NCI-H2081 treated with DMSO at 0.1 percent for 48 hours (cell line): ENCODE measurements around the gene CYFIP1.

Experiments used
- DNase-seq: peaks from one replicate; lab custom pipeline; 2025; lab: John Stamatoyannopoulos, UW

CYFIP1 gene

DNA sequence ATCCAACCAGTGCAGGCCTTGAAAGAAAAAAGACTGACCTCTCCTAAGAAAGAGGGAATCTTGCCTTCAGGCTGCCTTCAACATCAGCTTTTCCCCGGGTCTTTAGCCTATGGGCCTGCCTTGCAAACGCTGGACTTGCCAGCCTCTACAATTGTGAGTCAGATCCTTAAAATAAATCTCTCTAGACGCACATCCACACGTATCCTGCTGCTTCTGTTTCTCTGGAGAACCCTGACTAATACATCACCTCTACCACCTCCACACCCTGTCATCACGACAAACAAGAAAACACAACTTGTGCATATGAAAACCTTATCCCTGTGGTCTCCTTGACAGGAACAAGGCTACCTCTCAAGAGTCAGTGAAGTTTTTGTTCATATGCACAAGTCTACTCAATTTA lies 11.8 kb downstream of the CYFIP1 start:
- no peak for DNase-seq

DNA sequence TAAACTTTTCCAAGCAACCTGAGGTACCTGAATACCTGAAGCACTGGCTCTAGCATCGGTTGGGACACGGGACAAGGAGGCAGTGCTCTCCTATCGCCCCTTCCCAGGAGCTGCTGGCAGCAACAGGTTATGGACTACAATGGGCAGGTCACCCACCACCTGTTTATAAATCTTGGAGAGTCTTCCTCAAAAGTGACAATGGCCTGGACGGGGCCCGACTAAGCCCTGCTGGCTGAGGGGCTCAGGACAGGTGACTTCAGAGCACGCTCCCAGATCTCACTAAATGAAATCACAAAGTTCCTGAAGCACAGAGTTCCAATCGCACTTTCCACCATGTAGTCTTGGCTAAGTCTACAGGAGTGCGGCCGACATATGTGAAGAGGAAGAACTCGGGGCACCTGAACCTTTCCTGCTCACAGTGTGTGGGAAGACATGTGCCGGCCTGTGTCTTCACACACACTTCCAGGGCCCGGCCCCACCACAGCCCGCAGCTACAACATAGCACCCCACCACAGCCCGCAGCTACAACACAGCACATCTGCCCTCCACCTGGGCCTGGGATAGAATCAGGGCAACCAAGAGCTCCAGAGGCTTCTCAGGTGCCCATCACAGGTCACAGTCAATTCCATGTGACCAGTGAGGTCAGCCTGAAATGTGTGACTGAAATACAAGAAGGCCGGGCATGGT lies 12.9 kb downstream of the CYFIP1 start:
- no peak for DNase-seq

DNA sequence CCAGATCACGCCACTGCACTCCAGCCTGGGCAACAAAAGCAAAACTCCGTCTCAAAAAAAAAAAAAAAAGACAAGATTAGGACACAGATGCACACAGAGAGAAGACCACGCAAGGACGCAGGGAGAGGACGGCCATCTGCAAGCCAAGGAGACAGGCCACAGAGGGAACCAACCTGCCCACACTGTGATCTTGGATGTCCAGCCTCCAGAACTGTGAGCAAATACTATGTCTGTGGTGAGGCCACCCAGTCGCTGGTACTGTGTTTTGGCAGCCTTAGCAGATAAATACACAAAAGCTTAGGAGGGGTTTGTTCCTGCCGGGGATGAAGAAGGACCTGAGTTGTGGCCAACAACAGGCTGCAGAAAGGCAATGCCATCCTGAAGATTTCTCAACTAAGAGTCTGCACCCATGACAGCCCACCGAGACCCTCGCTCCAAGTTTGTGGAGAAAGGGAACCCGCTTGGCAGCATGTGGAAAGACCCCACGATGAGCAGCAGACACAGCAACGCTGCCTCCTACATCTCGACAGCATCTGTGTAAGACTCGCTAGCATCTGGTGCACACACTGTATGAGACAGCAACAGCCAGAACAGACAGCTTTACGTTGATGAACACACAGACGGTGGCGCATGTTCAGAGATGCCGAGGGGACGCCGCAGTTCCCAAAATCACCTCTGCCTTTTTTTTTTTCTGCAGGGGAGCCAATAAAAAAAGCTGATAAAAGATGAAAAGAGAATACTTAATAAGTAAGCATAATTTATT lies 13.7 kb downstream of the CYFIP1 start:
- no peak for DNase-seq

DNA sequence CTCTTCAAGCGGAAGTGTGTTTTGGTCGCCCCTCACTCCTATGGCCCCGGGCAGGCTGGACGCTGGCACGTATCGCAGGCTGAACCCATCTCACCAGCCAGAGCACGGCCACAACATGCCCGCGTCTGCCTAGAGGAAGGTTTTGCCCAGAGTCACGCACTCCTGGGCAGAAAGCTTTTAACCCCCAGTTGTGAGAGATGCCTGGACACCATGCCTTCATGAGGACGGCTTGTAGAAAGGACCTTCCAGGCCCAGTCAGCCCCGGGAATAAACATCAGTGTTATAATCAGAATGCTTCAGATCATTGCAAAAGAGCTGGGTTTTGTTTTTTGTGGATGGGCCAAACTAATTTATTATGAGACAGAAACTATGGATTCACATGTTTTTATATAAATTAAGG lies 16.5 kb downstream of the CYFIP1 start:
- no peak for DNase-seq

DNA sequence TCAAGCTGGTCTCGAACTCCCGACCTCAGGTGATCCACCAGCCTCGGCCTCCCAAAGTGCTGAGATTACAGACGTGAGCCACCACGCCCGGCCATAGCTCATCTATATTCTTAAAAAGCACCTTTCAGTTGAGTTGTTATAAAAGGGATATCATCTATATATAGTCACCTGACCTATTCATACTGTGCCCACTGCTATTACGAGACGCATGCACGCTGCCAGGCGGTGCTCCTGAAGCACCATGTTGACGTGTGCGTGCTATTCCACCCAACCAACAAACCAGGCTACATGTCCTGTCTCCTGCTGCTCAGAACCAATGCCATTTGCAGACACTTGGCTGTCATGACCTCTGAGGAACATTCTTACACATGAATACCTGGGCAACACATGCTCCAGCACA lies 17.6 kb downstream of the CYFIP1 start:
- no peak for DNase-seq

- DNase-seq, result no peak
Observed at GRCh38 chr15:22961762-22962161, 18.4 kb downstream of the CYFIP1 start.

GRCh38 chr15:22960556-22960955 lies 19.6 kb downstream of the CYFIP1 start:
- no peak for DNase-seq

DNA sequence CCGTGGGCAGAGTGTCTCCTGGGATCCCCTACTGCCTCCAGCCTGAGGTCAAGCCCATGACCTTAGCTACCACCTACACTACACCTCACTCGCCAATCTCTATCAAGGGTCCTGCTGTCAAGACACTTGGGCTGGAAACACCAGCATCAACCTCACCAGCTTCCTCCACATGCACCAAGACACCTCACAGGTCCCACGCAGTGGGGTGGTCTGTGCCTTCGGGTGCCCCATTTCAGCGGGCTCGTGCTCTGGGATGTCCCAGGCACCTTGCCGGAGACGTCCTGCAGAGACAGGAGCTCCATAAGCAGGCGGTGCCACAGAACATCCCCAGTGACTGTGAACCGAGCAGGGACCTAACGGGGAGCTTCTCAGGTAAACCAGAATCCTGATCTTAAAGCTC lies 20.0 kb downstream of the CYFIP1 start:
- no peak for DNase-seq

- DNase-seq, result no peak
Observed at GRCh38 chr15:22959321-22960101, 20.7 kb downstream of the CYFIP1 start.

GRCh38 chr15:22958487-22959280 lies 21.5 kb downstream of the CYFIP1 start:
- no peak for DNase-seq

DNA sequence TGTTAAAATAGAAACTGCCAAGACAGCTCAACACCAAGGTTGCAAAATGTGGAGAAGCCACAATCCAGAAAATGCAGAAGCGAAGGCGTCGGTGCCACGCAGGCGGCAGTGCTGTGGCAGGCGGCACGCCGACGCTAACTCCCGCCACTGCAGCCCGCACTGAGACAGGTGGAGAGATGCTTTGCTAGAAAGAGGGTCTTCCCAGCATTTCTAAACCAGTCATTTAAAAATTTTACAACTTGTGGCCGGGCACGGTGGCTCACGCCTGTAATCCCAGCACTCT lies 23.2 kb downstream of the CYFIP1 start:
- DNase-seq, result no peak

DNA sequence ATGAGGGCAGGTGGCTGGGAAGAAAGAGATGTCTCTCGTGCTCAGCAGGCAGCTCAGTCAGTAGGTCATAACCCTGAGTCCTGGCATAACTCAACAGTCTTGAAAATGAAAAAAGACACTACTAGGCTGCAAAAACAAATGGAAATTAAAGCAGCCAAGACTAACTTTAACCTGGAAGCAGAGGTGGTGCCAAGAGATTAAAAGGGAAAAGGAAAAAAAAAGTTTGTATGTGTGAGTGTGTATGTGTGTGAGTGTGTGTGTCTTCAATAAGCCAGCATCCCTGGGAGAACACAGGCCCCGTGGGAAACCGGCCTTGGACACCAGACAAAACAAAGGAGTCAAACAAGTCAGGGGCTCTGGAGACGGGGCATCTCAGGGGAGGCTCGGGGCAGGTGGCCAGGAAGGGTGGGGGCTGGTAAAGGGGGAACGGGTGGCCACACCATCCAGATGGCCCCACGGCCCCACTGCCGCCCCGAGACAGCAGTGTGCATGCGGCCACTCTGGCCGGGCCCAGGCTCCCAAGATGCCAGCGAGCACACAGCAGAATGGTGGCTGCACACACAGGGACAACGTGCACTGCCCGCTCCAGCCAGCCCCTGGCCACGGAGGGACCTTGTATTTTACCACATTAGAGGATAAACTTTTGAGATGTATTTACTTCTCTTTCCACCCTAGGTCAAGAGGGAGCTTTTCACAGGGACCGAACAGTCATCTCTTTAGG lies 23.8 kb downstream of the CYFIP1 start:
- DNase-seq, result no peak

- DNase-seq, result no peak
Observed at GRCh38 chr15:22955544-22956119, 24.5 kb downstream of the CYFIP1 start.

DNA sequence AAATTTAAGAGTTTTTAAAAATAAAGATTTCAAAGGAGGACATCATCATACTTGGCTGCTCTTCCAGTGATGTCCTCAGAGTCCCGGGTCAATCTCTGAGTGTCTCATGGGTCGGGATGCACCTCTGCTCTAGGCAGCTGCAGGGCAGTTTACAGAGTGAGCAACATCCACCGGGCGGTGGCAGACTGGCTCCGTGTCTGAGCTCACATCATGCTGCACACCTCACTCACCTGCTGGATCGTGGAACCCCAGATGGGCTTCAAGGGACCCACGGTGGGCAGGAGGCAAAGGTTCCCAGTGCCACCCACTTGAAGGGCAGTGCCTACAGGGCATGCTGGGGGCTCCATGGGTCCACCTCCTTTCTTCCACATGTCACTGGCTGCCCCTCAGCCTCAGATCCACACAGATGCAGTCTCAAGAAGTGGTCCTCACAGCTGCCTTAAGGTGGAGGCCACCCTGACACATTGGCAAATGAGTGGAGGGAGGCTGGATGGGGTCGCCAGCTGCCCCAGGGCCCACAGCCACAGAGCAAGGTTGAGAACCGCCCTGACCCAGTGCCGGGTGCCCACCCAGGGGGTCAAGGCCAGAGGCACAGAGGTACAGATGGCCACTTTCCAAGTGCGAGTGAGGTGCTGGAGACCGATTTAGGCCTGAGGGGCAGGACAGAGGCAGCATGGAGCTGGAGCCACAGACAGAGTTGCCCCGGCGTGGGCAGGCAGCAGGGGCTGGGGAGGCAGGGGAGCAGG lies 25.2 kb downstream of the CYFIP1 start:
- no peak for DNase-seq

GRCh38 chr15:22954326-22954725 lies 25.8 kb downstream of the CYFIP1 start:
- DNase-seq, result no peak

GRCh38 chr15:22952796-22953579 lies 27.2 kb downstream of the CYFIP1 start:
- DNase-seq, result no peak

GRCh38 chr15:22951381-22952280 lies 28.5 kb downstream of the CYFIP1 start:
- no peak for DNase-seq

GRCh38 chr15:22951031-22951380 lies 29.2 kb downstream of the CYFIP1 start:
- DNase-seq, result no peak
